ENCODE data around the gene TAF6.

The TAF6 gene

DNA sequence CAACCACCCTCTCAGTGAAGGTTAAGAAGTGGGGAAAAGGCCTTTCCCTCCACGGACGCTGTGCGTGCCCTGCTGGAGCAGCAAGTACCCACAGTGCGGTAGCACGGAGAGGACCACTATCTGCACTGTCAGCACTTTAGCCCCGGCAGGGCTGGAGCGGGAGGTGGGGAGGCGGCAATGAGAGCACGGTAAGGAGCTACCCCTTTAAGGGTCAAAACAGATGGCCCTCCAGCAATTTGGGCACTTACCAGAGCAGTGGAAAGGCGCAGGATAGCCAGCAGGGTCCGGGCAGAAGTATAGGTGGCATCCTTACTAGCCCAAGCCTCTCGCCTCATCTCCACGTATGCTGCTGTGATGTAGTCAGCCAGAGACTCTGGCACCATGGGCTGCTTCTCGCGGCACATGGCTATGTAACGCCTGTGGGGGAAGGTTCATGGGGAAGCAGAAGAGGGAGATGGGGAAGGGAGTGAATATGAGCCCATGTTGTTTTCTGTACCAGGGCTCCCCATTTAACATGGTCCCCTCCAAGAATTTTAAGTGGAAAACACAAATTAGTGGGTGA, 25.2 kb downstream of the TAF6 start:
- Histone ChIP-seq H3K9me3 (ENCODE audit: insufficient read depth, low read length) (no peaks in the 10 kb centered on the region), H3K27ac (ENCODE audit: low read depth, low read length) (no peak overlapping the region), H3K79me2 (ENCODE audit: insufficient read depth, low read length) (peaks cover 16% of the 10 kb centered on the region)

DNA sequence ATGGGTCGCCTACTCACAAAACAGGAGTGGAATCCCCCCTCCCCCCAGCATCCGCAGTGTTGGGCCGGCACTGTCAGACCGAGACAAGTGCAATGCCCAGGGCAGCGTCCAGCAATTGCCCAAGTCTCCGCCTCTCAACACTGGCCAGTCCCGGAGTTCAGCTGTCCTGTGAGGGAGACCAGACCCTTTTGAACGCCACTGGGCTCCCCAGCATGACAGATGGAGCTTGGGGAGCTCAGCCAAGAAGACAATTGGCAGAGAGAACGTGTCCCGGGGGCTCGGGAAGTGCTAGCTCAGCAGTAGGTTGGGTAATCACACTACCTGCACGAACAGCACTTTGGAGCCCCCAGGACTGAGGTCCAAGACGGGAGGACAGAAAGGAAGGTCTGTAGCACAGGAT, 25.7 kb downstream of the TAF6 start:
- H4K20me1 ChIP-seq (ENCODE audit: low read depth, low read length): peaks cover 7% of the 10 kb centered on the region; the same call in 1 of the 2 replicates
- no peak overlapping the region for H2AFZ ChIP-seq (ENCODE audit: low read depth, low read length, severe bottlenecking)
- no peaks in the 10 kb centered on the region for H3K27me3 ChIP-seq (ENCODE audit: low read length)
- H3K9me3 ChIP-seq (ENCODE audit: insufficient read depth, low read length): no peaks in the 10 kb centered on the region
- H3K4me3 ChIP-seq (ENCODE audit: insufficient read depth, low read length, poor library complexity, severe bottlenecking): no peak overlapping the region
- no peak overlapping the region for H3K27ac ChIP-seq (ENCODE audit: low read depth, low read length)
- peaks cover 64% of the 10 kb centered on the region for H3K36me3 ChIP-seq (ENCODE audit: low read length)
- TF ChIP-seq EZH2phosphoT487 (conservative IDR thresholded peaks at IDR 0.05; ENCODE audit: low read length) (no peak), CTCF (IDR thresholded peaks at IDR 0.05; ENCODE audit: insufficient read depth, low read length, poor library complexity, severe bottlenecking) (no peak)
- H3K4me2 ChIP-seq (ENCODE audit: low read depth, low read length, poor library complexity, severe bottlenecking): no peak overlapping the region
- H3K79me2 ChIP-seq (ENCODE audit: insufficient read depth, low read length): peaks cover 16% of the 10 kb centered on the region
- H3F3A ChIP-seq (ENCODE audit: insufficient read depth): peaks cover 65% of the 10 kb centered on the region
- no peaks in the 10 kb centered on the region for H3K9me2 ChIP-seq (replicated peaks; ENCODE audit: insufficient read depth, low read length)
- H3K9ac ChIP-seq (ENCODE audit: low read length): no peak overlapping the region

More for the DNA sequence above, 25.2 kb downstream of the TAF6 start:
- H3K9me2 ChIP-seq (replicated peaks; ENCODE audit: insufficient read depth, low read length): no peaks in the 10 kb centered on the region
- H3K4me3 ChIP-seq (ENCODE audit: insufficient read depth, low read length, poor library complexity, severe bottlenecking): no peak overlapping the region
- no peak overlapping the region for H3K4me2 ChIP-seq (ENCODE audit: low read depth, low read length, poor library complexity, severe bottlenecking)
- H3K36me3 ChIP-seq (ENCODE audit: low read length): peaks cover 69% of the 10 kb centered on the region
- H3K9ac ChIP-seq (ENCODE audit: low read length): no peak overlapping the region
- H3K27me3 ChIP-seq (ENCODE audit: low read length): no peaks in the 10 kb centered on the region
- no peak overlapping the region for H2AFZ ChIP-seq (ENCODE audit: low read depth, low read length, severe bottlenecking)
- TF ChIP-seq EZH2phosphoT487 (conservative IDR thresholded peaks at IDR 0.05; ENCODE audit: low read length) (no peak), CTCF (IDR thresholded peaks at IDR 0.05; ENCODE audit: insufficient read depth, low read length, poor library complexity, severe bottlenecking) (no peak)
- peaks cover 65% of the 10 kb centered on the region for H3F3A ChIP-seq (ENCODE audit: insufficient read depth)
- H4K20me1 ChIP-seq (ENCODE audit: low read depth, low read length): peaks cover 7% of the 10 kb centered on the region; the same call in 1 of the 2 replicates

DNA sequence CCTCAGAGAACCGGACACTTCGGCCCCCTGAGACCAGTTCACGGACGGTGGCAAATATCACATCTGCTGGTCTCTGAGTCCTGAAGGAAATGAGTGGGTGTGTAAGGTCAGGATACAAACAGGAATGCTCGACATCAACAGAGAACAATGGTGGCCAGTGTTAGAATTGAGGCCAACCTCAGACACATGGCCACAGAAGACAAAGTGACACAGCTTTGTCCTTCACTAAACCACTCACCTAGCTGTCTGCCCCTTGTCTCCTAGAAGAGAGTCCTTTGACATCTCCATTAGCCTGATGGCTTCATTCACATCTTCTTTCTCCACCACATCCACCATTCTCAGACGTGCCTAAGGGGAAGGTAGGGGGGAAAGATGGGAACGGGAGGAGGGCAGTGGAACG, 26.1 kb downstream of the TAF6 start:
- H3K9me2 ChIP-seq (replicated peaks; ENCODE audit: insufficient read depth, low read length): no peaks in the 10 kb centered on the region
- no peak overlapping the region for H3K4me2 ChIP-seq (ENCODE audit: low read depth, low read length, poor library complexity, severe bottlenecking)
- H3K27me3 ChIP-seq (ENCODE audit: low read length): no peaks in the 10 kb centered on the region
- peaks cover 60% of the 10 kb centered on the region for H3K36me3 ChIP-seq (ENCODE audit: low read length)
- H3K9ac ChIP-seq (ENCODE audit: low read length): no peak overlapping the region
- no peak overlapping the region for H3K4me3 ChIP-seq (ENCODE audit: insufficient read depth, low read length, poor library complexity, severe bottlenecking)
- no peak overlapping the region for H2AFZ ChIP-seq (ENCODE audit: low read depth, low read length, severe bottlenecking)
- H4K20me1 ChIP-seq (ENCODE audit: low read depth, low read length): peaks cover 5% of the 10 kb centered on the region; the same call in 1 of the 2 replicates
- peaks cover 11% of the 10 kb centered on the region for H3K79me2 ChIP-seq (ENCODE audit: insufficient read depth, low read length)
- H3F3A ChIP-seq (ENCODE audit: insufficient read depth): peaks cover 65% of the 10 kb centered on the region
- H3K9me3 ChIP-seq (ENCODE audit: insufficient read depth, low read length): no peaks in the 10 kb centered on the region
- TF ChIP-seq EZH2phosphoT487 (conservative IDR thresholded peaks at IDR 0.05; ENCODE audit: low read length) (no peak), CTCF (IDR thresholded peaks at IDR 0.05; ENCODE audit: insufficient read depth, low read length, poor library complexity, severe bottlenecking) (no peak)
- H3K27ac ChIP-seq (ENCODE audit: low read depth, low read length): no peak overlapping the region
